GM18870 (cell line): ENCODE measurements around the gene ZSCAN16.

Experiments used
- ATAC-seq: cut with Tn5 transposase; IDR thresholded peaks from one replicate; pipeline ENCODE4 v1.9.1; 2021; ENCODE audit warnings: moderate library complexity; ENCODE audit not compliant: unreplicated experiment

Gene ZSCAN16

GRCh38 chr6:28125401-28125800, 992 bp downstream of the ZSCAN16 start:
- ATAC-seq, result no peak

DNA sequence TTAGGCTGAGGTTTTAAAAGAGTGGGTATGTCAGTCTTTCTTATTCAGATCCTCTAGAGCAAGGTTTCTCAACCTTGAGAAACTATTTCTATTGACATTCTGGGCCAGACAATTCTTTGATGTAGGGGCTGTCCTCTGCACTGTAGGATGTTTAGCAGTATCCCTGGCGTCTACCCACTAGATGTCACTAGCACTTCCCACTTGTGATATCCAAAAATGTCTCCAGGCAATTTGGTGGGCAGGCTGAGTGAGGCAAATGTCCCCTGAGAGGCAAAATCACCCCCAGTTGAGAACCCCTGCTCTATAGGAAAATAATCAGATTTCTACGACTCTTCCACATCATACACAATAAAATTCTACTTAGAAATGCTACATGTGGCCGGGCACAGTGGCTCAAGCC, 9.6 kb downstream of the ZSCAN16 start:
- ATAC-seq, result no peak

DNA sequence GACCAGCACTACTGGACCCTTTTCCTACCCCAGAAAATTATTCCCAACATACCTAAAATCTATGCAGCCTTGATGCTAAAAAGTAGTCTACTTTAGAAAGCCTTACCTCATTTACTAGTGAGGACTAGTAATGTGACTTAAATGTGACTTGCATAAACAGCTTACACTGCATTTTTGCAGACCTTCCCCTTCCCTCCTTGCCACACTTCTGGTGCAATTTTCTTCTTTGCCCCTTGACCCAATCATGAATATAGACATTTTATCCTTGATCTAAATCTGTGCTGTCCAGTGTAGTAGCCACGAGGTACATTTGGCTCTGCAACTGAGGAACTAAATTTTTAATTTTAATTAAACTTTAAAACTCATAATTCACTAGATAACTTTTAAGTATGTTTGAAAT, 10.3 kb downstream of the ZSCAN16 start:
- ATAC-seq, result no peak

- ATAC-seq, result no peak
Observed at GRCh38 chr6:28135393-28135792, 11.0 kb downstream of the ZSCAN16 start.

DNA sequence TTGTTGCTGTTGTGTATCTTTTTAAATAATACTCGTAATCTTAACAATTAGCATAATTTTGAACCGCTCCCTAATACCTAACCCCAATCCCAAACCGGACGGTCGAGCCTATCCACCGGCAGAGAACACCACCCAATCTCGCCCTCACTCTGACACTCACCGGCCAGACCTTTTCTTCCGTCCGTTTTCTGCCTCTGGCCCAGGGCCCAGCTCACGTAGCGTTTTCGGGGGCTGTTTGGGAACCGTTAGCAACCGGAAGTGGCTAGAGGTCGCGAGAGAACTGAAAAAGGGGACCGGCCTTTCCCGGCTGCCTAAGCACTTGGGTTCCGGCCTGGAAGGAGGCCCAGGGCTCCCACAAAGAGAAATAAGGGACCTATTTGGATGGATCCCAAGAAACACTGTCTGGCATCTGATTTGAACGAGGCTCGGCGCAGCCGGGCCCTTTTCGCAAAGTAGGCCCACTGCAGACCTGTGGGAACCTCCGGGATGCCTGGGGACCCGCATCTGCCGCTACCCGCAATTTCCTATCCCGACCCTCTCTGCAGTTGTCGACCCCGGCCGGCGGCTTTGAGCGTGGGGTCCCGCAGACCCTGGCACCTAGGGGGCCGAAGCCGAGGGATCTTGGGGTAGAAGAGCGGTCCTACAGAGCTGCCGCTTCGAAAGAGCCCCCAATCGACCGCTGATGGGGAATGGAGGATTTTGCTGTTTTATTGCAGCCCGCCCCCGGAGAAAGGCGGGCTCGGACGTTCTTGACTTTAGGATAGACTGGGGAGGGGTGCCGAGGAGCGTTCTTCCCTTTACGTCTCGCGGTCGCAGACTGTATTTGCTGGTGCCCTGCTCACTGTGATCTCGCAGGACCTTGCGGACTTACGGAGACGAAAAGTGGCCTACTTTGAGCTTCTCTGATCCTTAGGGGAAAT, 12.4 kb downstream of the ZSCAN16 start:
- peak; percentile 44 for ATAC-seq

DNA sequence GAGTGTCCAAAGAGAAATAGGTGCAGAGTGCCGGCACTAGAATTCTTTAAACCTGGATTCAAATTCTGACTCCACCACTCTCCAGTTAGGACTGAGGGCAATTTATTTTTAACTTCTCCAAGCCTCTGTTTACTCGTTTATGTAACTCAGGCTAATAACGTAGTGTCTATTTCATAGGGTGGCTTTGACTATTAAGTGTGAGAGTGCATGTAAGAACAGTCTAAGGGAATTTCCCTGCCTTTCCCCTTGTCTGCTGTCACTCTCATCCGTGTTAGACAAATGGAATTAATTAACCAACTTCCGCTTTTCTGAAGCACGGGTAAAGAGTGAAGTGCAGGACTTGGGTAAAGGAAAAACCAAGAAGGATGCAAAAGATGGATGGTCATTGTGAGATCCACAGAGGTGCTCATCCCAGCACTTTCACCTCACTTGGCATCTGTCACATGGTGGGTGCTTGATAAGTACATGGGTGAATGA, 13.1 kb downstream of the ZSCAN16 start:
- ATAC-seq, result peak; percentile 40

- ATAC-seq, result no peak
Observed at GRCh38 chr6:28139860-28140543, 15.6 kb downstream of the ZSCAN16 start.

DNA sequence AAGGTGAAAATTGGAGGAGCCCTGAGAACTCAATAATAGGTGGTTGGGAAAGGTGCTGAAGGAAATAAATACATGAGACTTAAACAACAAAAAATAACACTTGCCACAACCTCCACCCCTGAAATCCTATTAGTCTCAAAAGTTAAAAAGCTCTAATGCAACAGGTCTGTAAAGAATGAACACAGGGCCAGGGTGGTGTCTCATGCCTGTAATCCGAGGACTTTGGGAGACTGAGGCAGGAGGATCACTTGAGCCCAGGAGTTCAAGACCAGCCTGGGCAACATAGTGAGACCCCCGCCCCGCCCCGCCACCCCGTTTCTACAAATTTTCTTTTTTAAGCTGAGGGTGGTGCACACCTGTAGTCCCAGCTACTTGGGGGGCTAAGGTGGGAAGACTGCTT, 16.2 kb downstream of the ZSCAN16 start:
- ATAC-seq, result no peak

DNA sequence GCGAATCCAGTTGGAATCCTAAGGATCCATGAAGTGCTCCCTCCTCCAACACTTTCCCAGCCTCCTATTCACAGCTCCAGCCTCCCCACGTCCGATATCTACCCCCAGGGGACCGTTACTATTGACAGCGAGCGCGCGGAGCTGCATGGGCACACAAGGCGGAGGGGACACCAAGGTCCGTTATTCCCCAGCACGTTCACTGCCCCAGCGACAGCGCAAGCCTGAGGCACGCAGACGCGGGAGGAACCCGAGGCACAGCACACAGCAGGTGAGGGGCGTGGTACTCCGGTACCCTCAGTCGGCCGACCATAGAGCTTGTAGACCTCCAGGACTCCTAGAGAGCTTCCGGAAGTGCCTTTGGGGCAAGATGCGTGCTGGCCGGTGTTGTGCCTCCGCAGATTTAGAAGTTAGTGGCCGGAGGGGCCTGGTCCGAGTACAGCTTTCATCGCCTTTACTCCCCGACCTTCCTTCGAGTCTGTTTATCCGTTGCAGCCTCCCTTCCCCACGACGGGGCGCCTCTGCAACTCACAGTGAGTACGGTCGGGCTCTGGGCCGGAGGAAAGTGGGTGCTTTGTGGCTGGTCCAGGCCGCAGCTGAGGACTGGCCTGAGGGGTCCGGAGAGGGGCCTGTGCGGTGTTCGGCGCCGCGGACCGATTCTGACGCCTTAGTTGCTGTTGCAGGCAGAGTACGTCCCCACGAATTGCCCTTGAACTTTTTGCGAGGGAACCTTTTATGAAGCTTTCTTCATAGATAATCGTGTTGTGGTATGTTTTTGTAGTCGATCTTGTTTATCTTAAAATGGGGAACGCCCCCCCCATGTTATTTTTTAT, 17.3 kb downstream of the ZSCAN16 start, which contains the start of gene ZKSCAN8:
ZKSCAN8 (plus strand) TSS at position 384 of the 830 bp plus-strand sequence. CDS start 6,525 bp downstream, outside the sequence.
- ATAC-seq, result peak; percentile 48

DNA sequence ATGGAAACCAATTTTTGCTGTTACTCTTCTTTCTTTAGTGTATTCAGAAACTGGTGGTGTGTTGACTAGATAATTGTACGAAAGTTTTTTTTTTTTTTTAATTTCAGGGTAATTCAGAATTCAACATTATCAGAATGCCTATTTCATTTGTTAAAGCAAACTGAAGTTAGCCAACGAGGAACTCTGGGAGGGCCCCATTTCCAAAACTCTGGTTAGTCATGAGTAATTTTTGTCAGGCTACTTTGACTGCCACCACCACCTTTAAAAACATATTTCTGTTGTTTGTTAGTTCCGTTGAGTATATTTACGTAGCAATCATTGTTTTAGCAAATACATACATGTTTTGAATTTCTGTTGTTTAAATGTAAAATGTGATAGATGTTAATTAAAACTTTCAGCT, 18.0 kb downstream of the ZSCAN16 start:
- no peak for ATAC-seq

DNA sequence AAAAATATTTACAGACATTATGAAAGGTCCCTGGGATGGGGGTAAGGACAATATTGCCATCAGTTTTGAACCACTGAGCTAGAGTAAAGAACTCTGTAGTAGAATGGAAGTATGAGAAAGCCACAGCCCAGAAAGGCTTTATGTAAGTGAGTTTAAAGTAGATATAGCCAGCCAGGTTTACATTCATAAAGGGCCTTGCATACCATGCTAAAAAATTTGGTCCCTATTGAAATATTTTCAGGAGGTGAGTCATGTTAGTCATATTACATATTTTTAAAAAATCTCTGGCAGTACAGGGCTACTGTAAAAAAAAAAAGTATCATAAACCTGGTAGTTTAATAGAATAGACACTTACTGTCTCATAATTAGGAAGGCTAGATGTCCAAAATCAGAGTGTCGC, 20.8 kb downstream of the ZSCAN16 start:
- no peak for ATAC-seq

- ATAC-seq, result no peak
Observed at GRCh38 chr6:28152531-28152930, 28.1 kb downstream of the ZSCAN16 start.

DNA sequence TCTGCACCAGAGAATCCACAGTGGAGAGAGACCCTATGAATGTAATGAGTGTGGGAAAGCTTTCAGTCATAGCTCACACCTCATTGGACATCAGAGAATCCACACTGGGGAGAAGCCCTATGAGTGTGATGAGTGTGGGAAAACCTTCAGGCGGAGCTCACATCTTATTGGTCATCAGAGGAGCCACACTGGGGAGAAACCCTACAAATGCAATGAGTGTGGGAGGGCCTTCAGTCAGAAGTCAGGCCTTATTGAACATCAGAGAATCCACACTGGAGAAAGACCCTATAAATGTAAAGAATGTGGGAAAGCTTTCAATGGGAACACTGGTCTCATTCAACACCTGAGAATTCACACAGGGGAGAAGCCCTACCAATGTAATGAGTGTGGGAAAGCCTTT, 29.1 kb downstream of the ZSCAN16 start:
- ATAC-seq, result no peak

GRCh38 chr6:28154357-28154756, 29.9 kb downstream of the ZSCAN16 start:
- no peak for ATAC-seq

- no peak for ATAC-seq
Observed at GRCh38 chr6:28158318-28158717, 33.9 kb downstream of the ZSCAN16 start.

DNA sequence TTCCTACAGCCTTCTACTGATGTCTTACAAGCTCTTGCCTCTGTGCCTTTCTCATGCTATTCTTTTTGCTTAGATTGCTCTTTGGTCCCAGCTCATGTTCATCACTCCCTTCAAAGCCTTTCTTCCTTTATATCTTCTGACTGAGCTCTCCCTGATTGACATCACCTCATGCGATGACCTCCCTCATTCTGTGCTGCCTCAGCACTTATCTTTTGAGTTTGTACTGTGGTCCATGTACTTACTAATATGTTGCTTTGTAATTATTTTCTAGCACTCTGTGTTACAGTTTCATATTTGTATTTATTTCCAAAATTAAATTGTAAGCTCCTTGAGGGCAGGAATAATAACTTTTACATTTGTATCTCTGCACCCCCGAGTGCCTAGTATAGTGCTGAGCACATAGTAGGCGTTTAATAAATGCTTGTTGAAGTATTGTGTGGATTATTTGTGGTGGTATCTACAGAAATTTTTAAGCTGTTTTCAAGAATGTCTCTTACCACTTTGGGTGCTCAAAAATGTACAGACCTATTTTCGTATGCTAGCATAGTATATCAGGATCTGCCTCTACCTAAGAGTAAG, 34.7 kb downstream of the ZSCAN16 start:
- no peak for ATAC-seq

- ATAC-seq, result no peak
Observed at GRCh38 chr6:28160233-28160632, 35.8 kb downstream of the ZSCAN16 start.

DNA sequence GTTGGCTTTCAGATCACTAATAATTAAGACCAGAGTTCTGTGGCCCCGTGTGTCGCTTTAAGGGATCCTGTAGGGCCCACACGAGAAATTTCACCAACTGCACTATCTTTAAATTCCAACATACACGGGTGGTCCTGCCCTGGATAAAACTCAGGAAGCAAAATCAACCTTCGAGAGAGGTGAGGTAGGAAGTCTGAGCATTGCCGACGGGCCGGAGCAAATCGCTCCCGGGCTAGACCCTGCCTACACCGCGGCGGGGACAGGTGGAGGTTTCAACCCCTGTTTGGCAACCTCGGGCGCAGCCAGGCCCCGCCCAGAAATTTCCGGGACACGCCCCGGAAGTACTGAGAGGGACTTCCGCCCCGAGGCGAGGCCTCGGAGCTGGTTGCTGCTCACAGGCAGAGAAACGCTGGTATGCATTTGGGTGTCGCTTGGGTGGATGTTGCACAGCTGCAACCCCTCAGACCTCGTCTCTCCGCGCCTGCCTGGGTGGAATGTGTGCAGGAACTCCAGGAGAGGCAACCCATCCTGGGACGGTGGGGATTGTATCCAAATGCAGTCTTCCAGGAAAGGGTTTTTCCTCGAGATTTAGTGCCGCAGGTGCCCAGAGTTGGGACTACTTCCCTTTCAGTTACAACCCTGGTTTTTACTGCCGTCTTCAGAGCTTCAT, 37.1 kb downstream of the ZSCAN16 start:
- ATAC-seq, result peak; percentile 74

DNA sequence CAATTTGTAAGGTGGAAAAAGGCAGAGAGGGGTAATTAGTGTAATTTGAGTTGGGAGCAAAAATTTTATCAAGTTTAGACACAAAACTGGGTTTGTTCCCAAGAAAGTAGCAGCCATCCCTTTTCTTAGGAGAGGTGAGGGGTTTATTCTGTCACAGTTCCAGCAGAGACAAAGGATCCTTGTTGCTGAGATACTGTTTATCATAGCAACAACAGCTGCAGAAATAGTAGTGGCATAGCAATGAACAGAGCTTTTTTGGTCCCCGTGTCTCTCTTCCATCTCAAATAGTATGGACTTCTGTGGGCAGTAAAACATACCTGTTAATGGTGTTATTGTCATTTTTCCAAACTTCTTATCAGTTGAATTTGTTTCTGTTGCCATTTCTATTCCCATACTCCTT, 41.2 kb downstream of the ZSCAN16 start:
- no peak for ATAC-seq

DNA sequence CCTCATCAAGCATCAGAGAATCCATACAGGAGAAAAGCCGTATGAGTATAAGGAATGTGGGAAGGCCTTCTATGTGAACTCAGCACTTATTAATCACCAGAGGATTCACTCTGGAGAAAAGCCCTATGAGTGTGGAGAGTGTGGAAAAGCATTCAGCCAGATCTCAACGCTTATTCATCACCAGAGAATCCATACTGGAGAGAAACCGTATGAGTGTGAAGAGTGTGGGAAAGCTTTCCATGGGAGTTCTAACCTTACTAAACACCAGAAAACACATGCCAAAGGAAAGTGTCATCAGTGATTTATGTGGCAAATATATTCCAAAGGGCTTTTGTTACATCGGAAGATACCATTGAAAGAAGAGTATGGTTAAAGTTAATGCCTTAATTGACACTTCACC, 42.7 kb downstream of the ZSCAN16 start:
- ATAC-seq, result no peak
